HepG2 (cell line): ENCODE data around the gene PYGB. TPM values are rescaled to one million over a fixed set of nuclear protein-coding genes. Genes with fewer than 3 reads are reported as not detected.

Experiments
- ATAC-seq: fragments of 200-7000 bp; cut with Tn5 transposase; 3 replicates; pipeline ENCODE4 v1.9.1; 2020; ENCODE audit warnings: mild to moderate bottlenecking, moderate library complexity
- BruUV-seq: library from RNA; stranded (reverse); fragments of 400-500 nt; replicated peaks from 2 replicates; lab custom pipeline; 2021; lab: Mats Ljungman, UMichigan
- CTCF ChIA-PET: fragments of 300-600 bp; formaldehyde crosslinking; extraction: SDS; loops from one replicate; lab custom pipeline; 2021; ENCODE audit warnings: low total read pairs, inconsistent platforms, low intra/inter-chr PET ratio; lab: Yijun Ruan, JAX
- POLR2A ChIA-PET: fragments of 350-600 bp; sonication (Branson Sonifier 250); formaldehyde crosslinking; loops from one replicate; lab custom pipeline; 2020; ENCODE audit warnings: antibody characterized with exemption, inconsistent platforms; lab: Yijun Ruan, JAX
- DNase-seq: peaks from one replicate; pipeline ENCODE4 v3.0.0-alpha.2; 2015; ENCODE audit warnings: low spot score
- FAIRE-seq: peaks from 3 replicates; lab custom pipeline; 2011; peaks lifted over from hg19 to GRCh38; lab: Jason Lieb, UNC
- H2AFZ ChIP-seq: one replicate; pipeline ENCODE4 v1.6.1; 2011; ENCODE audit warnings: low read length, inconsistent platforms
- H3K27ac ChIP-seq: fragments of 300-600 bp; 3 replicates; pipeline ENCODE4 v1.8.0; 2011; ENCODE audit warnings: mixed run types, mild to moderate bottlenecking, mixed read lengths, low read length, inconsistent platforms; ENCODE audit not compliant: insufficient read depth; ENCODE audit errors: extremely low read length
- H3K27me3 ChIP-seq, 2 experiments: fragments of 200-600 bp in 1 of 2; 2 replicates in 1 of 2; 3 replicates in 1 of 2; pipeline versions ENCODE4 v1.6.0 to v1.8.0; 2011; ENCODE audit warnings: low read length in 2 of 2, mild to moderate bottlenecking in 2 of 2, moderate library complexity in 2 of 2, inconsistent platforms in 1 of 2; ENCODE audit not compliant: insufficient read depth in 2 of 2, control insufficient read depth in 1 of 2
- H3K36me3 ChIP-seq, 2 experiments: fragments of 200-600 bp in 1 of 2; replicated peaks in 1 of 2; 2 replicates in 1 of 2; 3 replicates in 1 of 2; pipeline versions ENCODE4 v1.5.1 to v1.8.0; 2011; ENCODE audit warnings: low read length in 2 of 2, inconsistent platforms in 1 of 2; ENCODE audit not compliant: insufficient read depth in 2 of 2, control insufficient read depth in 1 of 2
- H3K4me1 ChIP-seq: 2 replicates; pipeline ENCODE4 v1.5.1; 2012; ENCODE audit warnings: low read length, inconsistent platforms; ENCODE audit not compliant: insufficient read depth
- H3K4me2 ChIP-seq: 2 replicates; pipeline ENCODE4 v1.6.0; 2011; ENCODE audit warnings: low read depth, low read length, inconsistent platforms
- H3K4me3 ChIP-seq, 3 experiments: fragments of 200-600 bp in 1 of 3; sonication (generic), shearing (Covaris generic) in 1 of 3; replicated peaks in 1 of 3; 2 replicates each; pipeline ENCODE4 v1.5.1; 2011 to 2016; ENCODE audit warnings: low read length in 3 of 3, inconsistent platforms in 2 of 3, low read depth in 2 of 3, mild to moderate bottlenecking in 2 of 3, control low read depth in 1 of 3, mixed read lengths in 1 of 3; ENCODE audit not compliant: insufficient read depth in 1 of 3
- H3K79me2 ChIP-seq: one replicate; pipeline ENCODE4 v1.6.1; 2011; ENCODE audit warnings: low read length, inconsistent platforms; ENCODE audit not compliant: insufficient read depth
- H3K9ac ChIP-seq: 2 replicates; pipeline ENCODE4 v1.6.0; 2011; ENCODE audit warnings: mild to moderate bottlenecking, low read depth, low read length, inconsistent platforms; ENCODE audit not compliant: insufficient read depth
- H3K9me3 ChIP-seq: 2 replicates; pipeline ENCODE4 v1.5.1; 2012; ENCODE audit warnings: mild to moderate bottlenecking, low read length
- H4K20me1 ChIP-seq: 2 replicates; pipeline ENCODE4 v1.6.0; 2011; ENCODE audit warnings: inconsistent platforms, mild to moderate bottlenecking, low read length, moderate library complexity; ENCODE audit not compliant: insufficient read depth
- ATF1 ChIP-seq: IDR thresholded peaks from 2 replicates; pipeline ENCODE4 v1.6.1; 2016; ENCODE audit warnings: mild to moderate bottlenecking, control low read depth
- EEA1 ChIP-seq: sonication (generic); formaldehyde crosslinking; IDR thresholded peaks from 2 replicates; pipeline ENCODE4 v1.5.1; 2020; ENCODE audit warnings: mild to moderate bottlenecking, missing genetic modification reagents, borderline replicate concordance
- LRRFIP1 ChIP-seq: sonication (generic); formaldehyde crosslinking; conservative IDR thresholded peaks from 2 replicates; pipeline ENCODE4 v1.4.0; 2020; ENCODE audit warnings: missing genetic modification reagents
- POLR2G ChIP-seq: fragments of 200-400 bp; formaldehyde crosslinking; IDR thresholded peaks from 2 replicates; pipeline ENCODE4 v1.6.1; 2018; ENCODE audit warnings: mild to moderate bottlenecking, low read depth, low read length, moderate library complexity
- SALL1 ChIP-seq: sonication (generic); formaldehyde crosslinking; IDR thresholded peaks from 2 replicates; pipeline ENCODE4 v1.8.0; 2022; ENCODE audit warnings: mild to moderate bottlenecking, missing genetic modification reagents
- TRIM22 ChIP-seq: fragments of 450-650 bp; IDR thresholded peaks from 2 replicates; pipeline ENCODE4 v1.6.1; 2017
- ZFP90 ChIP-seq: sonication (generic); formaldehyde crosslinking; IDR thresholded peaks from 2 replicates; pipeline ENCODE4 v1.8.0; 2022; ENCODE audit warnings: missing genetic modification reagents, mild to moderate bottlenecking, inconsistent platforms, borderline replicate concordance
- ZNF143 ChIP-seq: sonication (generic); formaldehyde crosslinking; IDR thresholded peaks from 2 replicates; pipeline ENCODE4 v1.4.0; 2020; ENCODE audit warnings: missing genetic modification reagents
- ZNF780A ChIP-seq: sonication (generic); formaldehyde crosslinking; IDR thresholded peaks from 2 replicates; pipeline ENCODE4 v1.8.0; 2022; ENCODE audit warnings: mild to moderate bottlenecking, missing genetic modification reagents, moderate library complexity
- WGBS: methylation state at CpG from one replicate; pipeline ENCODE4 v1.1.6; 2017; ENCODE audit warnings: low lambda C conversion rate; 5-methylcytosine and 5-hydroxymethylcytosine counted together
- in situ Hi-C: cut with HindIII; loops from 2 replicates; pipeline ENCODE4 v1.10.0; 2017; ENCODE audit warnings: low pct_unique_long_range_greater_than_20kb; ENCODE audit not compliant: extremely low pct_ligation_motif_present
- intact Hi-C: fragments of 100-400 bp; cut with micrococcal nuclease; formaldehyde crosslinking; loops from one replicate; pipeline ENCODE4 v1.10.0; 2022; ENCODE audit not compliant: unreplicated experiment
- polyA plus RNA-seq, 8 experiments: library from polyadenylated mRNA; depleted of rRNA in 3 of 8; stranded (reverse) in 7 of 8; unstranded in 1 of 8; fragments of >200 nt; fragmentation: Illumina TruSeq in 4 of 8; extraction: Trizol in 4 of 8; gene quantifications; 2 replicates each; pipeline versions ENCODE4 v1.2.1 to v1.2.3, GENCODE V29; 2011 to 2016; ENCODE audit warnings: low read depth in 4 of 8, missing spikeins in 1 of 8, mixed read lengths in 1 of 8; ENCODE audit not compliant: insufficient read depth in 1 of 8
- total RNA-seq, 5 experiments: library from RNA; depleted of rRNA; stranded (reverse); fragments of >200 nt; fragmentation: Illumina TruSeq; extraction: Trizol; gene quantifications; 2 replicates each; pipeline ENCODE4 v1.2.3, GENCODE V29; 2016; ENCODE audit warnings: low read depth in 1 of 5

The PYGB gene
- total and polyA plus RNA-seq, 2 of the 13 experiments (the other 11 are each of a cell fraction or from before 2014, with no cell fraction given): 24.2 to 86.3 TPM

GRCh38 chr20:25344634-25345033 is 96.7 kb downstream of the PYGB start:
- H4K20me1 ChIP-seq: no peaks in the 10 kb centered on the region
- POLR2A ChIA-PET: interaction anchor here (1.2 kb wide), 1 partner anchor 33 kb away, joined by 4 read pairs; no protein-coding TSS in a partner anchor
- intact Hi-C loops: no loop called here
- H3K36me3 ChIP-seq: no peaks in the 10 kb centered on the region
- FAIRE-seq (peak; percentile 23), DNase-seq (no peak), ATAC-seq (no peak)
- BruUV-seq: no TSS peak
- H2AFZ ChIP-seq: no peak overlapping the region
- no peak for TF ChIP-seq TRIM22
- TF ChIP-seq POLR2G: no peak
- TF ChIP-seq SALL1 (CRISPR knock-in tag): no peak
- TF ChIP-seq LRRFIP1 (CRISPR knock-in tag): no peak
- no peak for TF ChIP-seq ZFP90 (CRISPR knock-in tag)
- no peak for TF ChIP-seq EEA1 (CRISPR knock-in tag)
- no peak for TF ChIP-seq ATF1
- TF ChIP-seq ZNF780A: no peak
- TF ChIP-seq ZNF143 (CRISPR knock-in tag): no peak
- CTCF ChIA-PET: no interaction called here
- H3K27me3 ChIP-seq: no peaks in the 10 kb centered on the region
- H3K9me3 ChIP-seq: no peaks in the 10 kb centered on the region
- WGBS: 92% methylated on average over 3 of the region's 3 CpGs
- H3K4me2 ChIP-seq: no peak overlapping the region
- peaks cover 35% of the 10 kb centered on the region for H3K79me2 ChIP-seq
- H3K4me3 ChIP-seq: no peak overlapping the region
- in situ Hi-C loops: no loop called here
- peaks cover 13% of the 10 kb centered on the region for H3K4me1 ChIP-seq
- no peak overlapping the region for H3K9ac ChIP-seq
- no peak overlapping the region for H3K27ac ChIP-seq
